CD14-positive monocyte (primary cell): Measurements from ENCODE around the gene CNIH1. TPM values are rescaled to one million over a fixed set of nuclear protein-coding genes. Genes with fewer than 3 reads are reported as not detected.

Source experiments
- DNase-seq, 3 donors: peaks; one replicate each; pipeline ENCODE4 v3.0.0-alpha.2; 2011 to 2022
- H2AFZ ChIP-seq: 2 replicates; pipeline ENCODE4 v1.6.0; 2012; ENCODE audit warnings: mild to moderate bottlenecking, low read depth, low read length, inconsistent platforms; ENCODE audit not compliant: insufficient read depth, poor library complexity, severe bottlenecking
- H3K27ac ChIP-seq, 2 donors: 1 replicate in 1 of 2; 2 replicates in 1 of 2; pipeline ENCODE4 v1.5.1; 2012 to 2013; ENCODE audit warnings: low read length in 2 of 2, control low read depth in 1 of 2, inconsistent platforms in 1 of 2, low read depth in 1 of 2, mild to moderate bottlenecking in 1 of 2
- H3K27me3 ChIP-seq, 2 donors: one replicate each; pipeline versions ENCODE4 v1.6.0 to v1.6.1; 2011 to 2013; ENCODE audit warnings: low read length in 2 of 2; ENCODE audit not compliant: control insufficient read depth in 2 of 2, insufficient read depth in 2 of 2
- H3K36me3 ChIP-seq, 2 donors: replicated peaks in 1 of 2; 1 replicate in 1 of 2; 2 replicates in 1 of 2; pipeline versions ENCODE4 v1.5.1 to v1.6.1; 2012 to 2013; ENCODE audit warnings: low read length in 2 of 2, control low read depth in 1 of 2, inconsistent platforms in 1 of 2, mild to moderate bottlenecking in 1 of 2; ENCODE audit not compliant: insufficient read depth in 2 of 2, control insufficient read depth in 1 of 2
- H3K4me1 ChIP-seq, 2 donors: 1 replicate in 1 of 2; 2 replicates in 1 of 2; pipeline versions ENCODE4 v1.5.1 to v1.6.1; 2012 to 2013; ENCODE audit warnings: low read length in 2 of 2, control low read depth in 1 of 2, inconsistent platforms in 1 of 2, mild to moderate bottlenecking in 1 of 2, moderate library complexity in 1 of 2; ENCODE audit not compliant: insufficient read depth in 2 of 2, control insufficient read depth in 1 of 2
- H3K4me2 ChIP-seq: replicated peaks from 2 replicates; pipeline ENCODE3; 2012; ENCODE audit warnings: low read length, moderate library complexity, mild to moderate bottlenecking; ENCODE audit not compliant: poor library complexity, severe bottlenecking; ENCODE audit errors: extremely low read depth
- H3K4me3 ChIP-seq, 3 experiments: fragments of 200-600 bp in 1 of 3; sonication (generic) in 1 of 3; replicated peaks in 1 of 3; 1 replicate in 2 of 3; 2 replicates in 1 of 3; pipeline ENCODE4 v1.5.1; 2011 to 2013; ENCODE audit warnings: low read length in 3 of 3, mild to moderate bottlenecking in 3 of 3, control low read depth in 2 of 3, low read depth in 2 of 3, inconsistent platforms in 1 of 3, moderate library complexity in 1 of 3
- H3K79me2 ChIP-seq: 2 replicates; pipeline ENCODE4 v1.6.0; 2012; ENCODE audit warnings: mild to moderate bottlenecking, control low read depth, inconsistent platforms, low read length, moderate library complexity; ENCODE audit not compliant: insufficient read depth
- H3K9ac ChIP-seq: 2 replicates; pipeline ENCODE4 v1.6.0; 2017; ENCODE audit warnings: low read length, mild to moderate bottlenecking; ENCODE audit not compliant: insufficient read depth, poor library complexity, severe bottlenecking
- H3K9me3 ChIP-seq, 2 donors: replicated peaks in 1 of 2; 1 replicate in 1 of 2; 2 replicates in 1 of 2; pipeline versions ENCODE4 v1.5.1 to v1.6.1; 2012 to 2013; ENCODE audit warnings: low read length in 2 of 2, control low read depth in 1 of 2; ENCODE audit not compliant: control insufficient read depth in 1 of 2, insufficient read depth in 1 of 2
- H4K20me1 ChIP-seq: 2 replicates; pipeline ENCODE4 v1.6.0; 2012; ENCODE audit warnings: mild to moderate bottlenecking, low read length, control low read depth, moderate library complexity; ENCODE audit not compliant: insufficient read depth
- H3K27ac Mint-ChIP-seq, 7 donors: one replicate each; pipeline ENCODE4 v1.8.0; 2020; ENCODE audit warnings: mild to moderate bottlenecking in 7 of 7, mixed read lengths in 7 of 7, moderate library complexity in 6 of 7, inconsistent platforms in 2 of 7
- H3K27me3 Mint-ChIP-seq, 3 donors: one replicate each; pipeline ENCODE4 v1.8.0; 2021 to 2022; ENCODE audit warnings: low read depth in 3 of 3, mild to moderate bottlenecking in 3 of 3, mixed read lengths in 3 of 3, moderate library complexity in 3 of 3, inconsistent platforms in 1 of 3
- H3K36me3 Mint-ChIP-seq, 2 donors: one replicate each; pipeline ENCODE4 v1.8.0; 2020; ENCODE audit warnings: mixed read lengths in 2 of 2, inconsistent platforms in 1 of 2, mild to moderate bottlenecking in 1 of 2
- H3K4me1 Mint-ChIP-seq: one replicate; pipeline ENCODE4 v1.8.0; 2020; ENCODE audit warnings: mild to moderate bottlenecking, mixed read lengths
- H3K4me3 Mint-ChIP-seq, 2 donors: one replicate each; pipeline ENCODE4 v1.8.0; 2020; ENCODE audit warnings: mild to moderate bottlenecking in 2 of 2, mixed read lengths in 2 of 2, moderate library complexity in 1 of 2
- H3K9me3 Mint-ChIP-seq, 7 donors: one replicate each; pipeline ENCODE4 v1.8.0; 2020 to 2022; ENCODE audit warnings: mixed read lengths in 7 of 7, mild to moderate bottlenecking in 6 of 7, moderate library complexity in 6 of 7, inconsistent platforms in 2 of 7
- CTCF ChIP-seq: fragments of 200-600 bp; IDR thresholded peaks from one replicate; pipeline ENCODE4 v1.8.0; 2022; ENCODE audit warnings: antibody characterized with exemption, mild to moderate bottlenecking
- WGBS: methylation state at CpG from one replicate; pipeline ENCODE4 v1.1.5; 2013; ENCODE audit warnings: missing lambda C conversion rate; ENCODE audit not compliant: insufficient coverage; 5-methylcytosine and 5-hydroxymethylcytosine counted together
- intact Hi-C, 2 donors: fragments of 100-400 bp; cut with micrococcal nuclease; formaldehyde crosslinking; loops; one replicate each; pipeline versions ENCODE4 v1.15.0 to v1.15.1; 2023
- polyA plus RNA-seq, 3 donors: library from polyadenylated mRNA; depleted of rRNA in 1 of 3; unstranded in 2 of 3; stranded (reverse) in 1 of 3; fragments of 300-500 nt in 2 of 3; fragments of >200 nt in 1 of 3; fragmentation: Illumina TruSeq in 2 of 3; gene quantifications; 1 replicate in 2 of 3; 2 replicates in 1 of 3; pipeline ENCODE4 v1.2.3, GENCODE V29; 2012 to 2021

Gene CNIH1
- polyA plus RNA-seq, 3 donors = 109 to 162 (median 138) TPM

GRCh38 chr14:54453252-54453651, 12.1 kb upstream of the CNIH1 start:
- Histone ChIP-seq H4K20me1 (no peaks in the 10 kb centered on the region), H2AFZ (no peak overlapping the region), H3K9me3 (no peaks in the 10 kb centered on the region), H3K4me3 (no peak overlapping the region), H3K9ac (no peak overlapping the region), H3K36me3 (no peaks in the 10 kb centered on the region), H3K4me2 (no peak overlapping the region), H3K27me3 (no peaks in the 10 kb centered on the region), H3K79me2 (no peaks in the 10 kb centered on the region), H3K27ac (no peak overlapping the region), H3K4me1 (peaks cover 32 to 42% of the 10 kb centered on the region in 2 donors)
- Mint-ChIP-seq H3K4me1 (peaks cover 34% of the 10 kb centered on the region), H3K36me3 (no peaks in the 10 kb centered on the region), H3K4me3 (no peak overlapping the region), H3K9me3 (peaks cover 0 to 1% (median 0%) of the 10 kb centered on the region in 7 donors), H3K27ac (no peak overlapping the region), H3K27me3 (peaks cover 0 to 3% (median 0%) of the 10 kb centered on the region in 3 donors)
- intact Hi-C loops = loop anchor here in 1 of 2 donors (5.0 kb wide), 1 partner anchor 34 kb away; the partner anchor contains the start of gene GMFB
- DNase-seq = no peak
- no peak for TF ChIP-seq CTCF
- whole genome bisulfite sequencing = no CpG with 5 or more reads among the region's 3 CpGs

GRCh38 chr14:54451961-54452360, 10.8 kb upstream of the CNIH1 start:
- no peak for TF ChIP-seq CTCF
- Mint-ChIP-seq H3K4me1 (peaks cover 44% of the 10 kb centered on the region), H3K27me3 (peaks cover 0 to 3% (median 0%) of the 10 kb centered on the region in 3 donors), H3K9me3 (peaks cover 0 to 1% (median 0%) of the 10 kb centered on the region in 7 donors), H3K27ac (peak overlapping the region in 5 of 7 donors; percentile 91 to 96 (median 92)), H3K4me3 (no peak overlapping the region), H3K36me3 (no peaks in the 10 kb centered on the region)
- H3K27me3 ChIP-seq = no peaks in the 10 kb centered on the region
- H3K4me3 ChIP-seq = no peak overlapping the region
- DNase-seq = peak; percentile 12 to 50 (median 42)
- H2AFZ ChIP-seq = no peak overlapping the region
- H3K27ac ChIP-seq = no peak overlapping the region
- no peaks in the 10 kb centered on the region for H3K9me3 ChIP-seq
- no peak overlapping the region for H3K4me2 ChIP-seq
- H3K9ac ChIP-seq = no peak overlapping the region
- H3K4me1 ChIP-seq = peaks cover 45 to 55% of the 10 kb centered on the region in 2 donors
- intact Hi-C loops = loop anchor here in 1 of 2 donors (5.0 kb wide), 1 partner anchor 35 kb away; the partner anchor contains the start of gene GMFB
- H3K79me2 ChIP-seq = no peaks in the 10 kb centered on the region
- no peaks in the 10 kb centered on the region for H3K36me3 ChIP-seq
- no peaks in the 10 kb centered on the region for H4K20me1 ChIP-seq
- WGBS = 60% methylated on average over 2 of the region's 3 CpGs
